Activated CD4-positive, alpha-beta T cell treated with anti-CD3 and anti-CD28 coated beads, Interleukin-2, amount 50 U/mL, for 4 hours (primary cell): Measurements from ENCODE around the gene ZNF597.

Source experiments
- DNase-seq, 2 experiments: peaks; one replicate each; pipeline ENCODE4 v3.0.0-alpha.2; 2020

Gene ZNF597, protein sequence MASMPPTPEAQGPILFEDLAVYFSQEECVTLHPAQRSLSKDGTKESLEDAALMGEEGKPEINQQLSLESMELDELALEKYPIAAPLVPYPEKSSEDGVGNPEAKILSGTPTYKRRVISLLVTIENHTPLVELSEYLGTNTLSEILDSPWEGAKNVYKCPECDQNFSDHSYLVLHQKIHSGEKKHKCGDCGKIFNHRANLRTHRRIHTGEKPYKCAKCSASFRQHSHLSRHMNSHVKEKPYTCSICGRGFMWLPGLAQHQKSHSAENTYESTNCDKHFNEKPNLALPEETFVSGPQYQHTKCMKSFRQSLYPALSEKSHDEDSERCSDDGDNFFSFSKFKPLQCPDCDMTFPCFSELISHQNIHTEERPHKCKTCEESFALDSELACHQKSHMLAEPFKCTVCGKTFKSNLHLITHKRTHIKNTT

DNA sequence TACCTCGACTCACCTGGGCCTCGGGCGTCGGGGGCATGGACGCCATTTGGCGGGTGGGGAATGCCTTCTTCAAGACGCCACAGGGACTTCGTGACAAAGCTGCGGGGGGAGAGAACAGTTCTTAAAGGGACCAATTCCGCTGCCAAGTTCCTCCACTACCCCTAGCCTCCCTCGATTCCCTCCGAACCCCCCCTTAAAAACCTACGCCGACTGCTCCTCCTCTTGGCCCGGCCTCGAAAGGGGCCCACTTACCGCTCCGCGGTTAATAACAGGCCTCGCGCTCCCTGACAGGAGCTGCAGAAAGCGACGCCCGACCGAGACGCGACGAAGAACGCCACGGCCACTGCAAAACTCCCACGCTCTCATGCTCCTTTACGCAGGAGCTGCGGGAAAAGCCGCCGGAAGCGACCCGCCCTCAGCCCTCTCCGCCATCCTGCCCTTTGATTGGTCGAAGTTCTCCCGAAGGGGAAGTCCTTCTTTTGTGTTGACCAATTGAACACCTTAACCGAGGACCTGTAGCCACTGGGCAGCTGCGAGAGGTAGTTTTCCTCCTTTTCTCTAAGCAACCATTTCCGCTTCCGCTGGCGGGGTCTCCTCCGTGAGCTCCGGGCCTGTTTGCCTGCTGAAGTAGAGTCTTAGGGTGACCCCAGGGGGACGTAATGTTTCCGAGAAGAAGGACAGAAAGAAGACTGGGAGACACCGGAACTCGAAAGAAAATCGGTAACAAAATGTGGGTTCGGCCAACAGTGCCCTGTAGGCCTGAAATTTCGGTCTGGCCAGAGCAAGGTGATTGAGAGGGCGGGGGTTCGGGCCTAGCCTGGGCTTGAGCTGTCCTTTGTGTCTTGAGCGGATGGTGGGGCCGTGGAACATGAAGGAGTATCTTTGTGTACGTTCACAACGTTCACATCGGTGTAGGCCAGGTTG lies at the start of gene ZNF597, which contains the start of gene NAA60:
ZNF597 (minus strand) TSS at position 397 of the 924 bp plus-strand sequence; CDS start at position 46, 351 bp downstream.
NAA60 (plus strand) TSS at position 573 of the 924 bp plus-strand sequence. CDS start 32,548 bp downstream, outside the sequence.
- DNase-seq, result peak; percentile 65 to 73

DNA sequence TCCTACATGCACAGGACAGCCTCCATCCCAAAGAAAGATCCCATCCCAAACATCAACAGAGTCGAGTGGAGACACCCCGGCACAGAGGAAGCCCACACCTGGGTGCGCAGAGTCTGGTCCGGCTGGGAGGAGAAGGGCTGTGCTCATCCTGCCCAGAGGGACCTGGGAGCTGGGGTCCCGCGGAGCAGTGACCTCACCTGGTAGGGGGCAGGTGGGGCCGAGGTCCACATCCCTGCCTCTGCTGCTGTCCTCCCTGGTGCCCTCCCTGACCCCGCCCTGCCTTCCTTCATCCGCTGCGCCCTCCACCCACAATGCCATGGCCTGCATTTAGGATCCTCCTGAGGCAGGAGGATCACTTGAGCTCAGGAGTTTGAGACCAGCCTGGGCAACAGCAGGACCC lies 49.1 kb upstream of the ZNF597 start:
- no peak for DNase-seq

DNA sequence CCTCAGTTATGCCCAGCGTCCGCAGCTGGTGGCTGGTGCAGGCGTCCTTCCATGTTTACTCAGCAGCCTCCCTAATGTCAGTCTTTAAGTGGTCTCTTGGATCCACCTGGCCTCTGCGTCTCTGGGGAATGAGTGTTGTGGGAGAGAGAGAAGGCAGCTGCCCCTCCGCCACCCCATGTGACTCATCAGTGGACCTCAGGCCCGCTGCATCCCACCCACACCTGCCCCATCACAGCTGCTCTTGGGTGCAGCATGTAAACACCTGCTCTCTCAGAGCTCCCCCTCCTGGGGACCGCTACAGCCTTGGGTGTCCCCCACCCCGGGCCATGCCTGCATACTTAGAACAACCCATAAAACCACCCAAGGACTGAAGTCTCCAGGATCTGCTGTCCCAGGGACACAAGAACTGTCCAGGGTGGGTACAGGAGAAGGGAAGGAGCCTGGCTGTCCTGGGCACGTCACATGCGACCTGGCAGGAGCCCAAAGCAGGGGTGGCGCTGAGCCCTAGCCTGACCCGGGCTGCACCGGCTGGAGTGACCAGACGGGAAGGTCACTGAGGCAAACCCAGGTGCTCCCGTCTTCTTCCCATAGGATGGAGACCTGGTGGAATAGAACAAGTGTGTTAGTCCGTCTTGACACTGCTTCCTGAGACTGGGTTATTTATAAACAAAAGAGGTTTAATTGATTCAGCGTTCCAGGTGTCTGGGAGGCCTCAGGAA lies 47.8 kb upstream of the ZNF597 start:
- no peak for DNase-seq

DNA sequence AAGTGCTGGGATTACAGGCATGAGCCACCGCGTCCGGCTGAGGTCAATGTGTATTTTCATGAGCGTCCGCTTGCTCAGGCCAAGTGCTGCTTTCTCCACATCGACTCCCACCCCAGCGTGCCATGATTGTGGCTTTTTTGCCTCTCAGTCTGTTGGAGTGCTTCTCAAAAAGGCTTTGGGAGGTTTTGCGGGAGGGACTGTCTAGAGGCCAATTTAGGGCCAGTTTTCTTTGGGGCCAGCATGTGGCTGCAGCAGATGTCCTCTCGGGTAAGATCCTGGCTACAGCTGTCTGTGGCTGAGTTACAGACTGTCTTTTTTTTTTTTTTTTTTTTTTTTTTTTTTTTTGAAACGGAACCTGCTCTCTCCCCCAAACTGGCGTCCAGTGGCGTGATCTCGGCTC lies 45.5 kb upstream of the ZNF597 start:
- DNase-seq, result no peak

DNA sequence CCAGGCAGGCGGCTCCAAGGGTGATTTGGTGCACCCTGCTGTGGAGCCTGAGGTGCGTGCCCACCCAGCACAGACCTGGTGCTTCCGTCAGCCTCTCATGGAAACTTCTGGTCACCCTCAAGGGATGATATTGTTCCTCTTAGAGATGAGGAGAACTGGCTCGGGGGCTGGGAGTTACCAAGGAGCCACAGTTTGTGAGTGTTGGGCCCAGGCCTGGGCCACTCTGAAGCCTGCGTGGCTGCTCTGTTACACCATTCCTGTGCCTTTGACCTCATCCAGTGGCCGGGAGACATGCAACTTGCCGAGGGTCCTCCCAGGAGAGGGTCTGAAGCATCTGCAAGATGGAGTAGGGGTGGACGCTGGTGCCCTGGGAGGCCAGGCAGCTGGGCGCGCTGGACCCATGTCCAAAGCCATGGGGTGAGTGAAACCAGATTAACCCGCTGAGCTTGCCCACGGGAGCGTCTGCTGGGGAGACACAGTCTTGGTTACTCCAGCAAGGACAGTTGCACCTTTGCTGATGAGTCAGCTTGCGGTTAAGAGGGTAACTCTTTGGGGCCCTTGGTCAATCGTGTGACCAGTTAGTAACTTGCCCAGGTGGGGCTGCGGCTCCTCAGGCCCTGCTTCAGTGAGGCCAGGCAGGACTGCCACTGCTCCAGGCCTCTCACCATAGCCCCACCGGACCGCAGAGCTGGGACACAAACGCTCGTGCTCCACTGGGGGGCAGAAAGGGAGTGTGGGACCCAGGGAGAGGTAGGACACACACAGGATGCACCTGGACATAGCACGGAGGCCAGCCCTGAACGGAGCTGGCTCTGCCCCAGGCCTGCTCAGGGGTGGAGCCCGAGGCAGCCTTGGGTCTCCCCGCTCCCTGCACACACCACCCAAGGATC lies 44.5 kb upstream of the ZNF597 start:
- no peak for DNase-seq

DNA sequence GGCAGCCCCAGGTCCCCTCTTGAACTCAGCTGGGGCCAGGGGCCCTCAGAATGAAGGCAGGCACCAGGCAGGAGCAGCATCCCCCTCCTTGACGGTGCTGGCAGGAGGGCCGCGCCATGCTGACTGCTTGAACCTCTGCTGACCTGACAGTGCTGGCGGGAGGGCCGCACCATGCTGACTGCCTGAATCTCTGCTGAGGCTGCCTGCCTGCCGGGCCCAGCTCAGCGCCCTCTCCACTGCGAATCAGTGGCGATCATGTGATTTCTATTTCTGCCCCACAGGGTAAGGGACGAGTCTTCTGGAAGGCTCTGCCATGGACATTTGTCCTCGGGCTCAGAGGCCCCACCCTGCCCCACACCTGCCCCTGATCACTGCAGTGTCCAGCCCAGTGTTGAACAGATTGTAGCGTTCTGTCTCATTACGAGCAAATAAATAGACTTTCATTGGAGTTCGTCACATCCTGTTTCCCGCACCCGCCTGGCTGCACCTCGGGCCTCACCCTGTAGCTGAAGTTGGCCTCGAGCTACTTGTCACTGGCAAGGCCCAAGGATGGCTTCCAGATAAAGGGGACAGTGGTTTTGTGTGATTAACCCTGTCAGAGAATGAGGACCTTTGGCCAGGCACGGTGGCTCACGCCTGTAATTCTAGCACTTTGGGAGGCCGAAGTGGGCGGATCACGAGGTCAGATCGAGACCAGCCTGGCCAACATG lies 43.4 kb upstream of the ZNF597 start:
- no peak for DNase-seq

DNA sequence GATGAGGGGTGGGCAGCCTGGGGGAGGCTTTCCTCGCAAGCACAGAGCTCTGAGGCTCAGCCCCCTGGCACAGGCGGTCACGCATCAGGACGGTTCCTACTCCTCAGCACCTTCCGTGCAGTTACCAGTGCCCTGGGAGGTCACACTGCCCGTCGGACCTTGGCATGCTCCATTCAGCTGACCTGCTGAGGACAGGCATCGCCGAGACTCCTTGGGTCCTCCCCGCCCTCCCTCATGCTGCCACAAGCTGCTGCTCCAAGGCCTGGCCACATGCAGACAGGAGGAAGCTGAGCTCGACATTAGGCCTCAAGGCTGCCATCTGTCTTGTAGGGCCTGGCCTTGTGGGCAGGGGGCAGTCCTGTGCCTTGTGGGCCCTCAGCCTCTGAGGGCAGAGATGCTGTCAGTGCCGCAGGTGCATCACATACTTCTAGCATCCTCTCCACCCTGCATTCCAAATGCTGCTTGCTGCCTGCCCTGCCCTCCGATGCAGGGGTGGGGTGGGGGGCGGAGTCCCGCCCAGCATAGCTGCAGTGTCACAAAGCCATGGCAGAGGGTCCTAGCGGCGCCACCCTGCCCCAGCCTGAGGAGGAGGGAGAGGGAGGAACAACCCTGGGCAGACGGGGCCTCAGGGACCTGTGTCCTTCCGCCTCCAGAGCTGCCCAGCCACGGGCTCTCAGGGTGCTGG lies 42.7 kb upstream of the ZNF597 start:
- DNase-seq, result no peak

DNA sequence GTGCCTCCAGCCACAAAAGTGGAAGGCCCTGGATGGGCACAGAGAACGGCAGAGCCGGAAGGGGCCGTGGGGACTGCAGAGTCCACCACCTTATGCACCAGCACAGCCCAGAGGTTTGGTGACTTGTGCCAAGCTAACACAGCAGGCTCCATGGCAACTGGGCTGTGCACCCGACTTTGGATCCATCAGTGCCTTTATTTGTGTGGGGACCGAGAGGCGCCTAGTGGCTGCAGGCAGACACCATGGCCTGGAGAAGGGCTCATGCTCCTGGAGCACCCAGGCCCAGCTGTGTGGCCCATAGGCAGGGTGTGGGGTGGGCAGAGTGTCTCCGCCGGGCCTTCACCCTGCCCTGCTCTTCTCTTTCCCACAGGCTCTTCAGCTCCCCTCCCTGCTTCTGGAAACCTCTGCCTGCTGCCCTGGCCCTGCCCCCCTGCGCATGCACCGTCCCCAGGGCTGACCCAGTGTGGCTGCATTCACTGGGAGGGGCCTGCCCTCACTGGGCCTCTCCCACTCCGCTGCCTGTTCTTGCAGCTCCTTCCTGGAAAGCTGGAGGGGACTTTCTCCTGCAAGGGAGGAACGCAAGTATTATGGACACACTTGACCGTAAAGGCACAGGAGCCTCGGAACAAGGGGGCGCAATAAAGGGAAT lies 41.9 kb upstream of the ZNF597 start:
- no peak for DNase-seq

DNA sequence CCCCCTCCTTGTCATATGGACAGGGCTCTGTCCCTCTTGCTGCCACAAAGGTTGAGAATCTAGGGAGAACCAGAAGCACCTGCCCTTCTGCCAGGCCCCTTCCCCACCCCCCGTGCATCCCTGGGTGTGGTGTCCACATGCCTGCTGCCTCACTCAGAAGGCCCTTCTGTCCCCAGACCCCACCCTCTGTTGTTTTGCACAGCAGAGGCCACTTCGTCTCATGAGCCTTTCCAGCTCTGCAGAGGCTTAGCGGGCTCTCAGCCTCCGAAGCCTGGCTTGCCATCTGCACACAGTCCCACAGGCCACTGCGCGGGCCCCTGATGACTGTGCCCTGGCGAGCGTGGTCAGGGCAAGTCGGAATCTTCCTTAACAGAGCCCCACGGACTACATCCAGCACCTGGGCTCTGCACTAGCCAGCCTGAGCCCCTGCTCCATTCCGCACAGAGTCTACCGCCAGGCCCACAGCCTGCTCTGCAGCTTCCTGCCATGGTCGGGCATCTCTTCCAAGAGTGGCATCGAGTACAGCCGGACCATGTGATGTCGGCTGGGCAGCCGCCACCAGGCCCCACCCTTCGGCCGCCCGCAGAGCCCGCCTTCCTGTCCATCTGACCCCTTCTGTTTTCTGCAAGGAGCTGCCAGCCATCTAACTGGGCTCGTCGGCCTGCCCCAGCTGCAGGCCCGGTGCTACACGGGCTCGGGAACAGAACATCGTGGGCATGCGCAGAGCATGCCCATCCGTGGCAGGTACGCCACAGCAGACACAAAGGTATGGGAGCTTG lies 41.2 kb upstream of the ZNF597 start:
- DNase-seq, result no peak

DNA sequence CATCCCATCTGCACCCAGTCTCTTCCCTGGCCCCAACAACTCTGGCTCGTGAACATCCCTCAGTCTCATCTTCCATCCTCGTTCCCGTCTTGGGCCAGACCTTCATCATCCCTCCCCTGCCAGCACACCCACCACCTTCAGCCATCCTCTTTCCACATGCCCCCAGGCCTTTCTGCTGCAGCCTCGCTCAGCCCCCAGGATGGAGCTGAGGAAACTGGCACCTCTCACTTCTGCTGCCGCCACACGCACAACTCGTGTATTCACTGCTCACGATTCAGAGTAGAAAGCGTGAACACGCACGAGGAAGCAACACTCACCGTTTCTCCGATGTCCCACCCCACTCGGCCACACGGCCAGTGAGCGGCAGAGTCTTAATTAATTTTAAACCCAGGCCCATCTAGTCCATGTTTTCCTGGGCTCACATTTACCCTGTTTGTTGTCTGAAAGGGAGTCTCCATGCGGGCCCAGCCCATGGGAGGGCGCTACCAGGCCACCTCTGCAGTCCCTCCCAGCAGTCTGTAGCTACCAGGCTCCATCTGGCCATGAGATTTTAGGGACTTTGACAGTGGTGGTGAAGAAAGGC lies 39.4 kb upstream of the ZNF597 start:
- DNase-seq, result no peak

DNA sequence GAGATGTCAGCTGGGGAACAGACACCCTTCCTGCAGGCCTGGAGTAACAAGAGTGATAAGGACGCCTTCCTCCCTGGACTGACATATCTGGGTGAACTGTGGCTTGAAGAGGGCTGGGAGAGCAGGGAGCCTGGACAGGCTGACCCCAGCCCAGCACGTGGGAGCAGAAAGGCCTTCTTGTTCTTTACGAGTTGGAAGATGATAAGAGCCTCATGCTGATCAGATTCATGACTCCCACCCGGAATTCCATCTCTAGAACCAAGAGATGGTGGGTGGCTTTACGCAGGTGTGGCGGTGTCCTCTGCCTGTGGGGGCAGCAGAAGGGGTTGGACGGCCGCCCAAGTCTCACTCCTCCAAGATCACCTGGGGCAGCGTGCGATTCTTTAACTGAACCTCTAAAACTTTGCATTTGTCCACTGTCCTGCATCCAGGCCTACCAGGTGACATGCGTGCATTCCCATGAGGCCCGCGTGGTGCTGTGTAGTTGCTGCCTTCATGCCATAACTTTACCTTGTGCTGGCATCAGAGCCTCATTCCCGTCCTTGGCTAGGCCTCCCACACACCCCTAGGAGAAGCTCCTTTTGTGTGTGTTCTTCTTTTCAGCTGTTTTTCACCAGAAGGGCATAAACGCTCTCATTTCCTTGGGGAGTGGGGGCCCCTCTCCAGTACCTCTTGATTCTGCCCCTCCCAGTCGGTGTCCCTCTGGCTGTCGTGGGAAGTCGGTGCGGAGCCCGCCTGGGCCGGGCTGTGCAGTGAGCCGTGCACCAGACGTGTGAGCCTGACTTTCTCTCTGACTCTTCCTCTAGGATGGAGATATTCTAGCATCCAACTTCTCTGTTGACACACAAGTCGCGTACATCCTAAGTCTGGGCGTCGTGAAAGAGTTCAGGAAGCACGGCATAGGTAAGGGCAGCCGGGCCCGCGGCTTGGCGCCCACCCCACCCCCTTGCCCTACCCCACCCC lies 38.7 kb upstream of the ZNF597 start:
- DNase-seq, result no peak

DNA sequence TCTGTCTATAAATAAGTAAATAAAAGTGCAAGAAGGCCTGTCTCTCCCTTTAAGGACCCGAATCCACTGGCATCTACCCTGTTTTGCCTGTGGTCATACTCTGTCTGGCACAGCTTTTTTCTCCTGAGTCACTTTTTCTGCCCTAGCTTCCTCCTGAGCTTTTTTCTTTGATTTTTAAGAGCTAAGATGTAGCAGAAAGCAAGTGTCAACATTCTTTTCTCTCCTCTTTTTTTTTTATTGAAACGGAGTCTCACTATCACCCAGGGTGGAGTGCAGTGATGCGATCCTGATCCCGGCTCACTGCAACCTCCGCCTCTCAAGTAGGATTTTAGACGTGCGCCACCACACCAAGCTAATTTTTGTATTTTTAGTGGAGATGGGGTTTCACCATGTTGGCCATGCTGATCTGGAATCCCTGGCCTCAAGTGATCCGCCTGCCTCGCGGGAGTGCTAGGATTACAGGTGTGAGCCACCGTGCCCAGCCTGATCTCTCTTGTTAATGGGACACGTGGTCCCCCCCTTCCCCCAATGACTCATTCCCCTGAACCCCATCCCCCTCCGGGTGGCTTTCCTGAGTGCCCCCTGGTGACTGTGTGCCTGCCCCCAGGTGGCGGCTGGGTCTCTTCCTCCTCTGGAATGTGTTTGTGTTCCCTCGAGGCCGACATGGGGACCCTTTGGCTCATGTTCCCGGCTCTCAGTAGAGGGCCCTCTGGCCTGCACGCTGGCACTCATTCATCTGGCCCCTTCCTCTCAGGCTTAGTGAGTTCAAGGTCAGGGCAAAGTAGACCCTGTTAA lies 37.8 kb upstream of the ZNF597 start:
- DNase-seq, result no peak

DNA sequence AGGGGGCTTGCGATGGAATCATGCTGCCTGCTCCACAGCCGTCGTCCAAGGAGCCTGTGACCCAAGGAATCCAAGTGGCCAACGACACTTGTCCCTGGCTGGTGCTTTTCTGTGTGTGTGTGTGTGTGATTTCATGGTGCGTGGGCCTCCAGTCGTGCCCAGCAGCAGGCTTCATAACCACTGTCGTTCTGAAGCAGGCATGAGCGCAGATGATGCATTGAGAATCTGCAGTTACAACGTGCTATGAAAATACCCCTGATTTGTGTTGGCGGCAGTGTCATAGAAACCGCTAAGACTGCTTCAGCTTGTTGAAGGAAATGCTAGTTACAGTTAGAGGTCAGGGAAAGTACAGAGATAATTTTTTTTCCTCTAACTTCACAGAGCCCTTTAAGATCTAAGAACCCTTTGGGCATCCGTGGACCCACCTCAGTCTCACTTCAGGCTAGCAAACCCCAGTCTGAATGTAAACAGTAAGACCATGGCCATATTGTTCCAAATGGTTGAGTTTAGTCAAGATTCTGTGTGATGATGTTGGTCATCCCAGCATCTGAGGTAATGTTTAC lies 36.4 kb upstream of the ZNF597 start:
- DNase-seq, result no peak

DNA sequence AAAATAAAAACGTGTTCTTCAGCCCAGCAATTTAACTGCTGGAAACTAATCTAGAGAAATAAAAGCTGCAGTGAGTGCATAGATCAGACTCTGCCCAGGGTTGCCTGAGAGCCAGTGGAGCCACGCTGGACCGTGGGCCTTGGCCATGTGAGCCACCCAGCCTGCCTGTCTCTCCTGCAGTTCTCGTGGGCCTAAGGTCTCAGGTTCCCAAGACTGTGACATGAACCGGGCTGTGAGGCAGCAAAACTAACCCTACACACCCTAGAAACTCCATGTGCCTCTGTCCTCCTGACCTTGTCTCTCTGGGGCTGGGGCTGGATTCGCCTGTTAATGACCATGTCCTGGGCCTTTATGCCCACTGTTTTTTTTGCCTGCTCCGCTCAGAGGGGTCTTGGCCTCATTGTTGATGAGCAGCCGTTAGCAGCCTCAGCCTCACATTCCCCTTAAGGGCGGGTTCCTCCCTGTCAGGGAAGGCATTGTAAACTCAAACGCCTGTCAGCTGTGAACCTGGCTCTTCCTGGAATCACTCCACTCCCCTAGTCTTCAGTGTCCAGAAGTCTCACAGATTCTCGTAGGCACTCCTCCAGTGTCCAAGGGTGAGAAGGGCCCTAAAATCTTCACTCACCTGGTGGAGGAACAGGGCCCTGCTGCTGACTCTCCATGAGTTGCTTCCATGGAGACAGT lies 35.1 kb upstream of the ZNF597 start:
- DNase-seq, result no peak

DNA sequence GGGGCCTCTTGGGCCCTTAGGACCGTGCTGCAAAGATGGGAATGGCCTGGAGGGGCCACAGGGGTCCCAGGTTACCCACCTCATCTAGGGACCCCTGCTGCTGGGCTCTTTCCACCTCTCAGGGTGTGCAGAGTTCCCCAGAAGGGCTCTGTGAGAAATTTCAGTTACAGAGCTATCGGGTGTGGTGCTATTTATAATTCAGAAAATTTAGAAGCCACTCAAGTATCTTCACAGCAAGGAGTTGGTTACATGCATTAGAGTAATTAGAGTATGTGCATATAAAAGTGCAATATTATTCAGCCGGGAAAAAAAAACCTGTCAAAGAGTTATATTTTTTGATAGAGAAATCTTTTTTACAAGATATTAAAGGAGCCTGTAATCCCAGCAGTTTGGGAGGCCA lies 33.1 kb upstream of the ZNF597 start:
- DNase-seq, result no peak
